Adrenal gland (tissue), 5 donors: ENCODE results near the gene KCNK15.

Source experiments
- CTCF ChIP-seq, 6 experiments: fragments of 450-650 bp in 4 of 6; fragments of 200-600 bp in 2 of 6; sonication (generic) in 1 of 6; IDR thresholded peaks; 1 replicate in 5 of 6; 2 replicates in 1 of 6; pipeline versions ENCODE4 v1.5.1 to v1.8.0; 2016 to 2021; ENCODE audit warnings: antibody characterized with exemption in 6 of 6, mild to moderate bottlenecking in 2 of 6, moderate library complexity in 1 of 6
- POLR2A ChIP-seq, 2 donors: fragments of 450-650 bp; IDR thresholded peaks; one replicate each; pipeline ENCODE4 v1.6.1; 2017; ENCODE audit warnings: antibody characterized with exemption in 2 of 2, mild to moderate bottlenecking in 2 of 2, moderate library complexity in 1 of 2
- donor health status: DM: no; HTN: no; CAD: no.

- no peak for TF ChIP-seq POLR2A (IDR thresholded peaks at IDR 0.05)
- TF ChIP-seq CTCF (IDR thresholded peaks at IDR 0.05): no peak
Observed at GRCh38 chr20:44743916-44744655, 1.6 kb upstream of the KCNK15 start.
